ENCODE data around the gene LTBP2.

LTBP2 gene

DNA sequence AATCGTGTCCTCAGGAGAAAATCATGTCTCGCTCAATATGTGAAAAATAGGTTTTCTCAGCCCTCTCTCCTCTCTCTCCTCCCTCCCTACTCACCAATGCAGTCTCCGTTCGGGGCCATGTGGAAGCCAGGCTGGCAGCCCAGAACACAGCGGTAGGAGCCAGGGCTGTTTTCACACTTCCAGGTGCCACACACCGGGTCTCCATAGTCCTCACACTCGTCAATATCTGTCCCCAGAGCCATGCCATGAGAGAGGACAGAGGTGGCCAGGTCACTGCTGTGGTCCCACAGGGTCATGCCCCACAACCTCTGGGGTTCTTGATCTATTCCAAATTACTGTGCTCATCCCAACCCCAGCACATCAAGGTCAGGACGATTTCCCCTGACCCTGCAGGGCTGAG is 105.0 kb downstream of the LTBP2 start:
- no peak for DNase-seq (ENCODE audit: low read depth)

DNA sequence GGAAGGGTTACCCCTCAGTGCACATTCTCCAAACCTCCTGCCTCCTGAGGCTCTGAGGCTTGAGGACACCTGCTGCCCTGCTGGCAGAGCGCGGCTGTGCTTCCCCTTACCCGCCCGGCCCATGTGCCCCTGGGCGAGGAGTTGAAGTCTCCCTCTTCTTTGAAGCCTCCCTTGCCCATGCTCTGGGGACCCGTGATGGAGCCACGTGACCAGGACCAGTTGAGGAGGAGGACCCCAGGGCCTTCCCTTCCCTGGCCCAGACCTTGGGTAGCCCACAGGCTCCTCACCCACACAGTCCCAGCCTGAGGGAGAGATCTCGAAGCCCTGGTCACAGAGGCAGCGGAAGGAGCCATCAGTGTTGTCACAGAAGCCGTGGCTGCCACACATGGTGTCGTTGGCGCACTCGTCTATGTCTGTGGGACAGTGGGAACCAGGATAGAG is 105.6 kb downstream of the LTBP2 start:
- no peak for DNase-seq (ENCODE audit: low read depth)

DNA sequence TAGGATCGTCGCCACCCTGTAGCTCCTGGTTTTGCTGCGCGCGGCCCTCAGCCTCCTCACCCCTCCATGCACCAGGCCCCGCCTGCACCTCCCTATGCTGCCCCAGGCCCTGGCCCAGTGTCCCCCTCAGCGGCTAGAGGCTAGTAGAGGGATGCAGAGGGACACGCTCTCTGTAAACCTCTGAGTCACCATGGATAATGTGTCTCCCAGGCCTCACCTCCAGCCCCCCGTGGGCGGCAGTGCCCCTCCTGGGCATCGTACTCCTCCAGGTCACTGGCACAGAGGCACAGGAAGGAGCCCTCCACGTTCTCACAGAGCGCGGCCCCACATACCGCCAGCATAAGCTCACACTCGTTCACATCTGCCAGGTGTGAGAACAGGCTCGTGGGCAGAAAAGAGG is 106.2 kb downstream of the LTBP2 start:
- DNase-seq (ENCODE audit: low read depth), result no peak

DNA sequence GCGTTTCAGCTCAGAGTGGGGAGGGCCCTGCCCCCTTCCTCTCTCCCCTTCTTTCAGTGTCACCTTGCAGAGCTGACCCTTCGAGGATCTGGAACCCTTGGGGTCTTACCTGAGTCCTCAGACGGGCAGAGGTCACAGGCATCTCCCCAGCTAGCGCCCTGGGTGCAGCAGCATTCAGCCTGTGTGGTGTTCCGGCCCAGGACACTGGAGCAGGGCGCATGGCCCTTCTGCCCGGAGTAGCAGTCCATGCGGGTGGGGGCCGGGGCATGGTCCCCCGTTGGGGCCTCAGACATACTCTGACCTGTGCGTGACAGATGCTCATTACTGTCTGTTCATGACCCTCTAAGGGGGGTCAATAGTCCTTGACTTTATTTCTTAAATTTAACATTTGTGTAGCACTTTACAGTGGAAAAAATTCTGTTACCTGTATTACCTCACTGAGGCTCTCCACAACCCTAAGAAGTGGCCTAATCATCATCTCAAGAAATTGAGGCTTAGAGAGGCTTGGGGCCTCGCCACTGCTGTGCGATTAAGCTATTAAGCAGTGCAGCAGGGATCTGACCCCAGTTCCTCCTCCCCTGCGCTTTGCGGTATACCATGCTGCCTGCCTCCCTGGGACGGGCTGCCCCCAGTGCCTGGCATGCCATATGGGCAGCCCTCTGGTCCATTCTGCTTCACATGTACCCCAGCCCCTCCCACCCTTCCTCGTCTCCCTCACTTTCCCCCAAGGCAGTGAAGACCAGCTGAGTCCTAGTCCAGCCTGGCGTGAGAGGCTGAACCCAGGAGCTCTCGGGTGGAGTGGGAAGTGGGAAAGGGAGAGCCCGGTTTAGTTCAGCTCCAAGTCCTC is 106.9 kb downstream of the LTBP2 start:
- no peak for DNase-seq (ENCODE audit: low read depth)

DNA sequence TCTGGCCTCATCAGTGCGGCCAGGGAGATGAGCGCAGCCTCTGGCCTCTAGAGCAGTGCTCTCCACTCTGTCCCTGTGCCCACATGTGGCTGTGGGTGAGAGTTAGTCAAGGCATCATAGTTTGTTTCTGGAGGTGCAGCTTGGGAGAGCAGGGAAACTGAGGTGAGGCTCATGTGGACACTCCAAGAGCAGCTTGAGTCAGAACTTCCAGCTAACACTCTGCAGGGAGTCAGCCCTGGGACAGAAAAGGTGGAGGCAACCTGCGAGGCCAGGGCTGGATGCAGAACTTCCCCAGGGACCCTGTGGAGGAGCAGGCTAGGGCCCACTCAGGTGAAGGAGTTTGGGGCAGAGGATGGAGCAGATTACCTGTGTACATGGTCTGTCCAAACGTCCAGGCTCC is 107.6 kb downstream of the LTBP2 start:
- DNase-seq (ENCODE audit: low read depth), result no peak

DNA sequence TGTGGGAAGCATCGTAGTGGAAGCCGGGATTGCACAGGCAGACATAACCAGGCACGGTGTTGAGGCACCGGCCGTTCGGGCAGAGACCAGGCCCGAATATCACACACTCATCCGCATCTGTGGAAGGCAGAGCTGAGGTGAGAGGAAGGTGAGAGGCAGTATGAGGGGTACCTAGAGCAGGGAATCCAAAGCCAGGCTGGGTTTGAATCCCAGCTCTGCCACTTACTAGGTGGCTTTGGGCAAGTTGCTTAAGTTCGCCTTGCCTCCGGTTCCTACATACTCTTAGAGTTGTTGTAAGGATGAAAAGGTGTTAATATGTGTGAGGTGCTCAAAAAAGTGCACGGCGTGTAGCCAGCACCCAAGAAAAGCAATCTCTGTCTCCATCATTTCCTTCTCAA is 108.1 kb downstream of the LTBP2 start:
- no peak for DNase-seq (ENCODE audit: low read depth)

DNA sequence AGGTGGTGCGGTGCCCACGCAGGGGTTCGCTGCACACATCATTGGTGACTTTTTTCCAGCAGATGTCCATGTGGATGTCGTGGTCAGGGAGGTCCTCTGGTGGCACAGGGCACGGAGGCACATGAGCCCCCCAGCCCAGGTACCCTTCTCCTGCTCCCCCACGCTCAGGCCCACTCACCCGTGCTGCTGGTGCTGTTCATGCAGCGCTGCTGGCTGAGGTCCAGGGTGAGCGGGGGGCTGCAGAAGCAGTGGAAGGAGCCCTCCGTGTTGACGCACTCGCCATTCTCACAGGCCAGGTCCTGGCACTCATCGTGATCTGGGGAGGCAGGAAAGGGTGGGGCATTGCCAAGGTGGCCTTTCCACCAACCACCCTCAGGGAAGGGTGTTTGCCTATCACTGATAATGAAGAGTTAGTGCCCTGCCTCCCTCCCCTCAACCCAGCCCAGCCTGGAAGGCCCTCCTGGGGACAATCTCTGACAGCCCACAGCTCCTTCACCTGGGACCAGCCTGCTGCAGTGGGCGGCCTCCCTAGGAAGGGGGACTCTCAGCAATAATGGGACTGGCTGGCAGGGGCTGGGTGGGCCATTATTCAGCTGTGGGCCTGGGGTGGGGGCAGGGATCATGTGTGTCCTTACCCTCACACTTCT is 108.6 kb downstream of the LTBP2 start:
- DNase-seq (ENCODE audit: low read depth), result no peak

DNA sequence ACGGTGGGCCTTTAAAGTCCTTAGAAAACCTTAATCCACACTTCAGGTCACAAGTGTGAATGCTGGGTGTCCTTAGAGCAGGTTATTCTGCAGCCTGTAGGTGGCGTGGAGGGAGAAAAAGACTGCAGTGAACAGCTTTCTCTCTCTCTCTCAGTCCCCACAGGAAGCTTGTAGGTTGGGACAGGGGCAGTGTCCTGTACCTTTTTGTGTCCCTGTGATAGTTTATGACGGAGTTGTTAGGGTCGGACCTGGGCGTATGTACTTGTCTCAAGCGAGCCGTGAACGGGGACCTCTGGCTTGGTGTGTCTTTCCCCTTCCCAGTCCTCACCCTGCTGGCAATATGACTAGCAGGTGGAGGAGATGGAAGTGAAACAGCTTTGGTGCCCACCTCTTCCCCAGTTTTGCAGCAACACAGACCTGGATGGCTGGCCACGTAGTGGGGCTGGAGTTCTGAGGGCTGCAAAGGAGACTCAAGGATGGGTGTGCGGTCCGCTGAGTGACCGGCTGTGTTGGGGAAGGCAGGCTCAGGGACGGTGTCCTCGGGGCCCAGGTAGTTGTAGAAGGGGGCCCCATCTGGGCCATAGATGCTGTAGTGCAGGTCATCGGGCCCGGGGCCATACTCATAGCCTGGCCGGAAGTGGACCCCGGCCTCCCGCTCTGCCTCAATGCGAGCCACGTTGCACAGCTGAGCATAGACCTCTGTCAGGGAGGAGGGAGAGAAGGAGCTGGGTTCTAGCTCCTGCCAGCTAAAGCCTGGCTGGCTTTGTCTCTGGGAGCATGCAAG is 109.6 kb downstream of the LTBP2 start:
- DNase-seq (ENCODE audit: low read depth), result no peak

DNA sequence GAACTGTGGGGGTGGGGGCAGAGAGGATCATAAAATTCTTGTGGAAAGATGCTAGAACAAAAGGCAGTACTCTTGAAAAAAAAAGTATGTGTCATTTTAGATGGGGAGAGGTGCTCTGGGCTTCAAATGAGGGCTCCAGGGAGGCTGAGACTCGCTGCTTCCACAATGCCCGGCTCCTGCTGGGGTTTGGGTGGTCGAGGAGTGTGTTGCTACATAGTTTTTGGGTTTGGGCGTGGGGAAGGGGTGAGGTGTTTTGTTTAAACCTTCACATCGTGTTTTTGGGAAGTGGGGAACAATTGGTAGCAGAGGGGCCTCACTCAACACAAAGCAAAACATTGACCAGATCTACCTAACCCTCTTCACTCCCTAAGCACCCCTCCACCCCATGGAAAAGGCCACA is 110.3 kb downstream of the LTBP2 start:
- DNase-seq (ENCODE audit: low read depth), result no peak

DNA sequence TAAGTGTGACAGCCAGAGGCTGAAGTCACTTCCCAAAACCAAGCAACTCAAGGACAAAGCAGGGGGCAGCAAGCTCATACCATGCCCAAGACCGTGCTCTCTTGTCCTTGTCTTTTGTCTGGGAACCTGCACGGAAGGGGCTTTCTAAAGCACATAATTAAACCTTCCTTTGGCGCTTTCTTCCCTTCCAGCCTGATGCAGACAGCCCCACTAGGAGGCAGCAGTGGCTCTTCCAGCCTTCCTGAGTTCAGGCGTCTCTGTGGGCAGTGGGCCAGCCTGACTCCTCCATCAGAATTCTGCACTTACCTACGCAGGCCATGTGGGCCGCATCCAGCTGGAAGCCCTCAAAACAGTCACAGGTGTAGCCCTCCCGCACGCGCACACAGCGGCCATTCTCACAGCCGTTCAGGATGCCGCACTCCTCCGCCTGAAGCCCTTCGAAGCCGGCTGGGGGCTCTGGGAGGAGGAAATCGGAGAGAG is 110.9 kb downstream of the LTBP2 start:
- no peak for DNase-seq (ENCODE audit: low read depth)

DNA sequence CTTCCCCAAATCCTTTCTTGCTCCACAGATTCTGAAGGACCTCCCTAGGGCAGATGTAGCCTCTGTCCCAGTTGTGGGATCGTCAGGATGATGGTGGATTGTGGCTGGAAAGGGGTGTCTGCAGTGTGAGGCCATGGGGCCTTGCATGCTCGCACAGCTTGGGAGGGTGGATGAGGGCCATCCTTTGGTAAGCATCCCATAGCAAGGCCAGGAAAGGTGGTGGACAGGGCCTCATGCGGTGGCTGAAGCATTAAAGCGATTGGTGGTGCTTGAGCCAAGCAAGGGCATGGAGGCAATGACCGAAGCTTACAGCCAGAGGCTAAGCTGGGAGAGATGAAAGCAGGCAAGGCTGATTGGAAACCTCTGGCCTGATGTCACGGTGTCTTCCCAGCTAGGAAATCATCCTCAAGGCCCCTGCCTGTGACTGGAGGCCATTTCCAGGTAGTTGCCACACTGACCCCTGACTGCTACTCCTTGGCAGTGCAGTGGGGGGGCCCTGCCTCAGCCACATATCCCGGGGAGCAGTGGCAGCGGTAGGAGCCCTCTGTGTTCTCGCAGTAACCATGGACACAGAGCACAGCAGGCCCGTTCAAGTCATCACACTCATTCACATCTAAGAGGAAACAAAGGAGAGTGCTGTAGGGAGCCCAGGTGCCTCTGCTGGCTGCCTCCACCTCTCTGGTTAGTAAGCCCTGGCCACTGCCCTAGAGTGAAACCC is 111.5 kb downstream of the LTBP2 start:
- DNase-seq (ENCODE audit: low read depth), result no peak

DNA sequence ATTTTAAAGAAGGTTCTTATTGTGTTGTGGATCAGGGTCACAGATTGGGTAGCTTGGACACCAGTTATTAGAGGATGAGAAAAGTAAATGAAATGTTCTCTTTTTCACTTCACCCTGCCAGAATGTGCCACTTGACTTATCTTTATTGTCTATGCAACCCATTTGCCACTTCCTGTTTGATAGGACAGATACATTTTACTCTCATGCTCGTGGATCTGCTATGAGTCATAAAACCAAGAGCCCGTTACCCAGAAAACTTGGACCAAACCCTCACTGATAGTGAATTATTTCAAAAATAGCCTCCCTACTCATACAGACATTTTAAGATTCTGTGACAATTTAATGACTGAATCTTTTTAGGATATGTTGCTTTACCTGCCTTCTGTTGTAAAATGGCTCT is 116.7 kb downstream of the LTBP2 start:
- no peak for DNase-seq (ENCODE audit: low read depth)

DNA sequence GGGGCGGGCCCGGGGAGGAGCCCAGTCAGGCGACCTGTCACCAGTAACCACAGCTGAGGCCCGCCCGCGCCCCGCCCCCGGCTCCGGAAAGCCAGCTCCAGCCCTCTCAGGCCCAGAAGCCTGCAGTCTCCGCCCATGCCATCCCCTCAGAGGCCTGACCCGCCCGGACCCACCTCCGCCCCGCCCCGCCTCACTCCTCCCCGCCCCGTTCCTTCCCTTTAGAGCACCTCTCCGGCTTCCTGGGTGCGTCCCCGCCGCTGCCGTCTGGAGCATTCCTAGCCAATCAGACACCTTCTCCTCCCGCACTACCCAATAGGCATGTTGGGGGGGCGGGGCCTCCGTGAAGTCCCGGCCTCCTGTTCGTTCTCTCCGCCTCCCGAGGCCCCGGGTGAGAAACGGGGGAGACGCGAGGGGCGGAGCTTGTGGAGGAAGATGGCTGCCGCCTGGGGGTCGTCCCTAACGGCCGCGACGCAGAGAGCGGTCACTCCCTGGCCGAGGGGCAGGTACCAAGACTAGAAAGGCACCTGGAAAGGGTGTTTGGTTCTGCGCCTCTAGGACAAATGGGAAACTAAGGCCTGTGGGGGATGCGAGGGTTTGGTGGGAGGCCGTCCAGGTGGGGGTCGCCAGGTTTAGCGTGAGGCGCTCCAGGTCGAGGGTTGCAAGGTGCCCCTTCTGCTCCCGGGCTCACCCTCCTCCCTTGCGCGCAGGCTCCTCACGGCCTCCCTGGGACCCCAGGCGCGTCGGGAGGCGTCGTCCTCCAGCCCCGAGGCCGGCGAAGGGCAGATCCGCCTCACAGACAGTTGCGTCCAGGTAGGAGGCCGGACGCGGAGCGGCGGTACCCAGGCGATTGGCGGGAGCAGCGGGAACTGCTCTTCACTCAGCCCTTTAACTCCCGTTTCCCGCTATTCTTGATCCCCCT is 118.4 kb downstream of the LTBP2 start, which contains the start of gene ISCA2:
ISCA2 (plus strand) TSS at position 423 of the 919 bp plus-strand sequence; CDS start at position 433, 10 bp downstream.
- peak; percentile 100 for DNase-seq (ENCODE audit: low read depth)

DNA sequence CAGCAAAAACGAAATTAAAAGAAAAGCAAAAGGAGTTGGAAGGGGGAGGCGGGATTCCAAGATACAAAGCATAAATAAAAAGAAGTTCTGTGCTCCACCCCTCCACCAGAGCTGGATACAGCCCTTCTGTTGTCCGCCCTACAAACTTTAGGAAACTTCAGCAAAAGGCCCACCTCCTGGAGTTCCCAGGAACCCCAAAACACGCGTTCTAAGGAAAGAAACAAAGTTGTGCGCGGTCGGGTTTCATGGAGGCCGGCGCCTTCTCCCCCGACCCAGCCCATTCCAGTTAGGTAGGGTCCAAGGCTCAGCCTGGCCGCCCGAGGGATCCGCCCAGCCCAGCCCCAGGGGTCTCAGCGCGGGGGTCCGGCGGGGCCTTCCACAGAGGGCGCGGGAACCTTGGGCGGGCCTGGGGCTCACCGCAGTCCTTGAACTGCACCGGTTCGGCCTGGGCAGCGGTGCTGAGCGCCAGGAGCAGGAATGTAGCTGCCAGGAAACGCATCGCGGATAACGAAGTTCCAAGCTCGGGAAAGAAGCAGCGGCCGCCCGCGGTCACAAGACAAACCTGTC is 119.2 kb downstream of the LTBP2 start, which contains the start of gene NPC2:
NPC2 (minus strand) TSS at position 530 of the 567 bp plus-strand sequence; CDS start at position 499, 31 bp downstream.
- no peak for DNase-seq (ENCODE audit: low read depth)

DNA sequence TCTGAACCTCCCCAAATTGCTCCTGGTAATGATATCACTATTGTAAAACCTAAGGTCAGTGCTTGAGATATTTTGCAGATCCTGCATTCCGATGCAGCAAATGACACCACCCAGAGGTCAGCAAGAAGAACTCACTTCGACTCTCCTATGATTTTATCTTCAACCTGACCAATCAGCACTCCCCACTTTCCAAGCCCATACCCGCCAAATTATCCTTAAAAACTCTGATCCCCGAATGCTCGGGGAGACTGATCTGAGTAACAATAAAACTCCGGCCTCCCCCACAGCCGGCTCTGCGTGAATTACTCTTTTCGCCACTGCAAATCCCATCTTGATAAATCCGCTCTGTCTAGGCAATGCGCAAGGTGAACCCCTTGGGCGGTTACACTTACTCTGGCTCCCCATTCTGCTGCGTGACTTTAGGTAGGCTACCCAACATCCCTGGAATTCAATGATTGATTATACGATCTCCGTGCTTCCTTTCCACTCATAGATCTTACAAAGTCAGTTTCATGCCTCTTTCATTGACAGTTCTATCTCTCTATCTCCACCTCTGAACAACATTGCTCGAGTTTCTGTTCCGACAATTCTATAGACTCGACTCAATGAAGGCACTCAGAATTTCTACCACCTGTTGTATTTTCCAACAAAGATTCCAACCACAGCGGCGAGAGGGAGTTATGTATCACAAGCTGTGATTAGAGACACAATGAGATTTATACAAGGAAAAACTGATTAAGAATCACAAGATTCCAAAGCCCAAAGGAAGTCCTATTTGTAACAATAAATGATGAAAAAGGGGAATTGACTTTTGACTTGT is 119.9 kb downstream of the LTBP2 start:
- DNase-seq (ENCODE audit: low read depth), result no peak

DNA sequence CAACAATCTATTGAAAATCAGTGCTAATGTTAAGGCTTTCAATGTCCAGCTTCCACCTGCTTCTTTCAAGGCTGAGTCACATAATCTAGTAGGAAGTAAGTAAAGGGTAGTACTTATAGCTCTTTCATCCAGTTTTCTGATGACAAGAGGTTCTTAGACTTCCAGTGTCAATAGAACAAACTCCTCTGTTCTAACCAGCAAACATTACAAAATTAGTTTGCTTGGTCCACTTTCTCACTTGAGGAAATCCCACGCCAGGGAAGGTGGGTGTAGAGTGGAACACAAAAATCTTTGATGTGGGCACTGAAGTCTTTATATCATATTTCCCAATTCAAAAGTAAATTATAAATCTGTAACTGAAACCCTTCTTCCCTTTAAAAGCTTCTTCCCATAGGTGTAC is 121.6 kb downstream of the LTBP2 start:
- no peak for DNase-seq (ENCODE audit: low read depth)

DNA sequence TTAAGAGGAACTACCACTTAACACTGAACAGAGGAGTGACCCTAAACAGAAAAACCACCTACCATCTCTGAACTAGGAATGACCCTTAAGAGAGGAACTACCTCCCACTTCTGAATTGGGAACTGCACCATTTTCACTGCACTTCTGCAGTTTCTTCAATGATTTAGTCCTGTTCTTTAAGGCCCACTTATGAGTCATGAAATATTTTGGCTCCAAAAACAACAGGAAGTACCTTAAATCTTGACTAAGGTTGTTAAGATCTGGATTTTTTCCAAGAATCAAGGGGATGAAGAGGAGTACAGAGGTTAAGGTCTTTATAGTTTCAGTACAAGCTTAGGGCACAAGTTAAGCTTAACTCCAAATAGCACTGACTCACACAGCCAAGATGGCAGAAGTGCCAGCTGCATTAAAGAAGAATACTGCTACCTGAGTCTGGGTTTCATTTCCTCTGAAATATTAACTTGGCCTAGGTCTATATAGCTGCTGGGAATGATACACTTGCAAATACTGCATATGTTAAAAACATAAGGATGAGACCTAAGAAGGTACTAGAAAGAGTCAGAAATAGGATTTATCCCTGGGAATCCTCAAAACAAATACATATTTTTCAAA is 123.1 kb downstream of the LTBP2 start:
- DNase-seq (ENCODE audit: low read depth), result no peak

DNA sequence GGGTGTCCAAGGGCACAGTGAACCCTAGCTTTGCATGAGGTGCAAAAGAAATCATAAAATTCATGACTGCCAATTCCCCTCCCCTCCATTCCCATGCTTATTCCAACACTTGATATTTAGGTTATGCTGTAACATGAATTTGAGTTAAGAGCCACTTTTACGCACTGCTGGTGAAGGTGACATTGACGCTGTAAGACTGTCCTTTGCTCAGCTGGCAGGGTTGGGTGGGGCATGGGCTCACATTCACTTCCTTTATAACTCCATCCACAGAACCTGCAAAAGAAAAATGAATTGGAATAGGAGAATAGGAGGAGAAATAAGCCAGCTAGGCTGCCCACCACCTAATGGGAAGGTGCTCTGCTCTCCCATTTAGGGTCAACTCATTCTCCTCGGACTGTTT is 125.9 kb downstream of the LTBP2 start:
- no peak for DNase-seq (ENCODE audit: low read depth)

DNA sequence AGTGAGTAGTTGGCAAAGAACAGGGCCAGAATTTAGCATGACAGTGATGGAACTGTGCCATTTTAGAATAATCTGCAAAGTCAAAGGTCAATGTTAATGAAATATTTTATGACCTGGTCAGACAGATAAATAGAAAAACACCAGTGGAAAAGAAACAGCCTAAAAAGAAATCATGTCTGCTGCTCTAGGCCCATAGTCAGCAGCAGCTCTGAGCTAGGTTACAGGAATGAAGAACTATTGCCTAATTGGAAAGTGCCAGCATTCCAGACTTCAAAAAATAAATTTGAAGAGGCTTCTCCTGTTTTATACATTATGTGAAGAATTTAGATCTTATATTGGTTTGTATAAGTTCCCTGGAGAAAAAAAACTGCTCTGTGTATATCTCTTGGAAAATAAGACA is 128.7 kb downstream of the LTBP2 start:
- no peak for DNase-seq (ENCODE audit: low read depth)

All from activated gamma-delta T cell treated with anti-CD3 and anti-CD28 coated beads, Interleukin-2, amount 50 U/mL, for 16 hours (primary cell).